Body of pancreas (tissue), 4 donors: ENCODE results near the gene PRPH2.

Source experiments
- POLR2A ChIP-seq, 3 donors: fragments of 450-650 bp; IDR thresholded peaks; one replicate each; pipeline ENCODE4 v1.6.1; 2016; ENCODE audit warnings: antibody characterized with exemption in 3 of 3, mild to moderate bottlenecking in 2 of 3
- TF ChIP-seq, protein P1 (sequence below), 7 experiments: fragments of 450-650 bp in 4 of 7; fragments of 200-600 bp in 3 of 7; sonication (generic) in 3 of 7; IDR thresholded peaks; one replicate each; pipeline ENCODE4 v1.5.1; 2016 to 2019; ENCODE audit warnings: antibody characterized with exemption in 7 of 7

GRCh38 chr6:42727087-42727611 is 4.8 kb upstream of the PRPH2 start:
- TF ChIP-seq, protein P1, sequence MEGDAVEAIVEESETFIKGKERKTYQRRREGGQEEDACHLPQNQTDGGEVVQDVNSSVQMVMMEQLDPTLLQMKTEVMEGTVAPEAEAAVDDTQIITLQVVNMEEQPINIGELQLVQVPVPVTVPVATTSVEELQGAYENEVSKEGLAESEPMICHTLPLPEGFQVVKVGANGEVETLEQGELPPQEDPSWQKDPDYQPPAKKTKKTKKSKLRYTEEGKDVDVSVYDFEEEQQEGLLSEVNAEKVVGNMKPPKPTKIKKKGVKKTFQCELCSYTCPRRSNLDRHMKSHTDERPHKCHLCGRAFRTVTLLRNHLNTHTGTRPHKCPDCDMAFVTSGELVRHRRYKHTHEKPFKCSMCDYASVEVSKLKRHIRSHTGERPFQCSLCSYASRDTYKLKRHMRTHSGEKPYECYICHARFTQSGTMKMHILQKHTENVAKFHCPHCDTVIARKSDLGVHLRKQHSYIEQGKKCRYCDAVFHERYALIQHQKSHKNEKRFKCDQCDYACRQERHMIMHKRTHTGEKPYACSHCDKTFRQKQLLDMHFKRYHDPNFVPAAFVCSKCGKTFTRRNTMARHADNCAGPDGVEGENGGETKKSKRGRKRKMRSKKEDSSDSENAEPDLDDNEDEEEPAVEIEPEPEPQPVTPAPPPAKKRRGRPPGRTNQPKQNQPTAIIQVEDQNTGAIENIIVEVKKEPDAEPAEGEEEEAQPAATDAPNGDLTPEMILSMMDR (IDR thresholded peaks at IDR 0.05) = no peak
- TF ChIP-seq POLR2A (IDR thresholded peaks at IDR 0.05) = no peak
